ENCODE data around the gene PRKX.

GRCh38 chrX:3609810-3610209, 103.6 kb downstream of the PRKX start:
- TF ChIP-seq ZNF274 (IDR thresholded peaks at IDR 0.05; ENCODE audit: borderline replicate concordance, extremely low read depth, low read length), result no peak
- TF ChIP-seq POLR2AphosphoS5 (IDR thresholded peaks at IDR 0.05; ENCODE audit: low read depth, low read length), result no peak
- TF ChIP-seq NRF1 (IDR thresholded peaks at IDR 0.05; ENCODE audit: low read depth, low read length), result no peak
- TF ChIP-seq CTCF (IDR thresholded peaks at IDR 0.05; ENCODE audit: control extremely low read depth in 1 of 3, insufficient read depth in 1 of 3, low read depth in 1 of 3, low read length in 3 of 3), result no peak
- TF ChIP-seq KDM5A (IDR thresholded peaks at IDR 0.05; ENCODE audit: low read length), result no peak
